GM21390 (cell line): ENCODE results near the gene MVK.
A peak's percentile ranks its signal among the peaks of the same experiment; 100 is the strongest.

Source experiments
- ATAC-seq: cut with Tn5 transposase; IDR thresholded peaks from one replicate; pipeline ENCODE4 v1.9.1; 2021; ENCODE audit not compliant: unreplicated experiment

The MVK gene

DNA sequence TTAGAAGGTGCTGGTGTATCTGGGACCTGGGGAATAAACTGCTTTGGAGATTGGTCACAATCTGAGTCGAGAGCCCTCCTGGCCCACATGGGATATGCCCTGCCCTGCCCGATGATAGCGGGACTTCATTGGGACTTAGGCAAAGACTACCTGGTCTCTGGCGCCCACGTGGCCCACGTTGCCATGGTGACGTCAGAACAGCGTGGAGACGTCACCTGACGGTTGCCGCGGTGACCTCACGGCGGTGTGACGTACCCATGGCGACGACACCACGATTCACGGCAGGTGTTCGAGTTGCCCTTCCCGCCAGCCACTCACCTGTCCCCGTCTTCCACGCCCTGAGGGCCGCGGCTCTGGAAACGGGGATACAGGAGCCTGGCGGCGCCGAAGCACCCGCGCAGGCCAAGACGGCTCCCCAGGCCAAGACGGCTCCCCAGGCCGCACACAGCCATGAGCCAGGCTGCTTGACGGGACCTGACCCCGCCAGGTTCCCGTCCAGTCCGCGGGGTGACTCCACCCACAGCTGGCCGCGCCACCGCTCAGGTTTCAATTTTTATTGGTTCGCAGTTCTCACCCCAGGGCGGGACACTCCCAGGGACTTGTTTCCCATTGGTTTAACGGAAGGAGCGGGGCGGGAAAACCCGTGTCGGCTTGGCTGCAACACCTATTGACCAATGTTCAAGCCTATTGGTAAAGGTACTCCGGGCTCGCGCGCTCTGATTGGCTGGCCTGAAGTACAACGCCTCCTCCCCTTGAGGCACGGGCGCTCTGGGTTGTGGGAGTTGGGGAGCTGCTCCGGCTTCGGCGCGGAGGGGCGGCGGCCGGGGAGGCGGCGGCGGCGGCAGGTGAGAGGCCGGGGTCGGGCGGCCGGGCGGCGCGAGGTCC lies at the start of gene MVK, which contains the start of gene MMAB:
Gene MVK, plus strand, starts transcription at position 766 of the 885 bp plus-strand sequence. CDS start 1,029 bp downstream, outside the sequence.
Gene MMAB, minus strand, starts transcription at position 476 of the 885 bp plus-strand sequence. Its CDS starts 24 bp downstream, at position 452.
- peak; percentile 94 for ATAC-seq

DNA sequence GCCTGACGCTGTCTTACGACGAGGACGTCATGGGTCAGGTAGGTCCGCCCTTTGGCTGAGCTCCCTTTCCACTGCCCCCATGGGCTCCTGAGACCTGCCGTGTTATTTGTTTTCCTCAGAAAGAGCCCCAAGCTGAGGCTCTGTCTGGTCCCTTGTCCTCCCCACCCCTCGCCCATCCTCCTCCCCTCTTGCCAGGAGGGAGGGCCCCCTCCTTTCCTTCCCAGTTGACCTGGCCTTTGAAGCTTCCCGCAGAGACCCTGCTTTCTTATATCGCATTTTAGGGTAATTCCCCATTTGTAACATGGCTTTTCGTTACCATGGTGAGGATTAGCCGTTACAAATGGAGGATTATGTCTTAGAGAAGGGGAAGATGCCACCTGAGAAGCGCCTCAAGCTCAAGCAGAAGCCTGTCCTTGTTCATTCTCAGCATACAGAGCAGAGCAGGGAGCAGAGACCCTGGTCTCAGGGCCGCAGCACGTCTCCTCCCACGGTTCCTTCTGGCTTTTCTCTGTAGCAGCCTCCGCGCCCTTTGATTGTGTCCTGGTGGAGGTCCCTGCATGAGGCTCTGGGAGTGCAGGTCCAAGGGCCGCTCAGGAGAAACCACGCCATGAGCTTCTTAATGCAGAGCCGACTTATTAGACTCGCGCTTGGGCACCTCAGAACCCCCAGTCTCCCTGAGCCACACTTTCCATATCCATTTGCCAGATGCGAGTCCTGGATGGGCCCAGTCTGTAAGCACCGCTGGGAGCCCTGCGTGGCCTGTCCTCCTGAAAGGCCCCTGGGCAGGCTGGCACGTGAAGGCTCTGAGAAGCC lies 48.9 kb upstream of the MVK start:
- no peak for ATAC-seq

DNA sequence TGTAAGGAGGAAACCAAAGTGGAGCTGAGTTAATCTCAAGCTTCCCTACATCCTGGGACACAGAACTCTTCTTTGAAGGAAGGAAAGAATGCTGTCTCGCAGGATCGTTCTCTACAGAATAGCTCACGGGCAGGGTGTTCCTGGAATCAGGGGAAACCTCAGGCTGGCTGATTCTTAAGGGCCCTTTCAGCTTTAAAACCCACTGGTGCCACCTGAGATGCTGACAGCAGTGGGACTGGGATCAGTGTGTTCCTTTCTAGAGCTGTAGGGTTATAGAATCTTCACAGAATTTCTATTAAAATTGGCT lies 48.4 kb upstream of the MVK start:
- ATAC-seq: no peak

DNA sequence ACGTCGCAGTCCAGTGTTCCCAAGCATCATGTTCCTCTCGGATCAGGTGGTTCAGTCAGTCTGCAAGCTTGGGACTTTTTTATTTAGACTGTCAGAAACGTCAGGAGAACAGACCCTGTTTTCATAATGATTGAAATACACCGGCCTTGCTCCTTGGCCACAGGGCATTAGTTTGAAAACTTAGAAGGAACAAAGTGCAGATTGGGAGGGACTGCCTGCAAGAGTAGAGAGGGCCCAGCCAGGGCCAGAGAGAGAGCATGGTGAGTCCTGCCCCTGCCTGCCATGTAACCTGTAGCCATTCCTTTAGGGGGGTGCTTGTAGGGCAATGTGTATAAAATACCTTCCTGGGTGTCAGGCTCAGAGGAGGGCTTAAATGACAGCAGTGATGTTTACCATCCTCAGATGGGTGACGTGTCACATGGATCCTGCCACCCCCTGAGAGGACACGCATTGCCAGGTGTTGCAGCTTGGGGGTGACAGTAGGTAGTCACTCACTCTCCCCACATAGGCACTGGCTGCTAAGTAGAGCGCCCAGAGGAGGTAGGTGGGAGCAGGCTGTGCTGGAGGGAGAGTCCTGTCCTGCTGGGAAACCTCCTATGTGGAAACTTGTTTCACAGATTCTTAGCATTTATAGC lies 46.0 kb upstream of the MVK start:
- no peak for ATAC-seq

DNA sequence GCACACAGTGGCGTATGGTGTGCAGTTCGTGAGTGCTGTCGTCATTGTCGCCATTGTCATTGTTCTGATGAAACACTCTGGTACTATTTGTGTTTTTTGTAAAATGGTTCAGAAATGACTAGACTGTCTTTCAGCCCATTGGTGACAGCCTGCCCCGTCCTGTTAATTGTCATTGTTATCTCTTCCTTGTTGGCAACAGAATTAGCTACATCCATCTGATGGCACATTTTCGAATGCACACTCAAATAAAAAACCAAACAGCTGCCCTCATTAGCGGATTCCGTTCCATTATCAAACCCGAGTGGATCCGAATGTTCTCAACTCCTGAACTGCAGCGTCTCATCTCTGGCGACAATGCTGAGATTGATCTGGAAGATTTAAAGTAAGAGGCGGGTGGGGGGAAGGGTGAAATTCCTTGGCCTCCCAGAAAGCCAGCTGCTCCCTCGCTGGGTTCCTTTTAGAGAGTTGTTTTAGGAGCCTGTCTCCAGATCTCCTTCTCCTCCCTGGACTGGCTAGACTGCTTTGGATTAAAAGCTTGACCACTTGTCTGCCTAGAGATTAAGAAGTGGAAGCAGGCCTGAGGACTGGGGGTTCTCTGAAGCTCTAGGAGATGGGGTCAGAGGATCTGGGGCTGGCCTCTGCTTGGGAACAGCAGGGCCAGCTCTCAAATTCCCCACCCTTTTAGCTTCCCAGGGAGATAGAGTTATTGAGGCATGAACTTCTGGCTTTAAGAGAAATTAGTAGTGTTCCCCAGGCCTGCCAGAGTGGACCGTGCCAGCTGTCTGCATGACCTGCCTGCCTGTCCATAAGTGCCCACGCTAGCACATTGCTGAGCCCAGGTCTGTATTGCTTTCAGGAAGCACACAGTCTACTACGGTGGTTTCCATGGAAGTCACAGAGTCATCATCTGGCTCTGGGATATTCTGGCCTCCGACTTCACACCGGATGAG lies 43.6 kb upstream of the MVK start:
- ATAC-seq: no peak

DNA sequence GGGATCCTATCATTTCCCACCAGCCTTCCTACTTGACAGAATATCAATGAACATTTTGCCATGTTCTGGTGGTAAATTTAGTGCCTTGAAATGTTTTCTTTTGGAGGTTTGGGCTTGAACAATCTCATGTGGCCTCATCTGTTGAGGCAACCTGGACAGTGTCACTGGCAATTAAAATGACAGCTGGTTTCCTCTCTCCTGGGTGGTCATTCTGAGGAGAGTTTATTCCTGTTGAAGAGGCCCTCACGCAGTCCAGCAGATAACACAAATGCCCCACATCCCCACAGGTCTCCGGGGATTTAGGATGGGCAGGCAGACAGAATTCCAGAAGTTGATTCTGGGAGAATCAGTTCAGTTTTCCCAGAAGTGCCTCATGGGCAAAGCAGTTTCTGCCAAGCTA lies 42.2 kb upstream of the MVK start:
- no peak for ATAC-seq

DNA sequence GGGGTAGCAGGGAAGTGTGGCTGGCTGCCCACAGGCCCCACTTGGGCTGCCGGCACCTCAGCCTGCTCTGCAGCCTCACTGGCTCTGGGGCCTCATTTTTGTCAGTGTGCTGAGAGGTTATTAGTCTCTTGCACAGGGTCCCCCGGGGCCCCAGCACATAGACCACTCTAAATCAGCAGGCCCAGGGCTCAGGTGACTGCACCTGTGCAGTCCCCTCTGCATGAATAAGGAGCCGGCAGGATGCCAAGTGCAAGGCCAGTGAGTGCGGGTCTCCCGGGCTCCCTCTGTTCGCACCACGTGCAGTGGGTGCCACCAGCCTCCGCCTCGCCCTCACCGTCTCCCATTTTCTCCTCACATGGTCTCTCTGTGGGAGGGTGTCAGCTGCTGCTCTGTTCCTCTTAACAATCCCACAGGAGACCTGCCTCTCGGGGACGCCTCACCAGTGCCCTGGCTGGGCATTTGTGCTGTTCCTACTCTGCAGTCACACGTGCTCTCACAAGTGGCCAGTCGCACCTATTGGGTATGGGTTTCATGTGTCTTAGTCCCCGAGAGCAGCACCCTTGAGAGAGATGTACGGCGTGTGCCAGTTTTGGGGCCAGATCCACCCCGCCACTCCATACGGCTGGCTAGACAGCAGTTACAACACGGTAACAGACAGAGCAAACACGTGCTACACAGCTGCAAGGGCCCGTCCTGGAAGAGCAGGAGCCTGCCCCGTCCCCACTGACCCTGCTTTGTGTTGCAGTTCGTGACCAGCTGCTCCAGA lies 40.7 kb upstream of the MVK start:
- ATAC-seq: no peak

DNA sequence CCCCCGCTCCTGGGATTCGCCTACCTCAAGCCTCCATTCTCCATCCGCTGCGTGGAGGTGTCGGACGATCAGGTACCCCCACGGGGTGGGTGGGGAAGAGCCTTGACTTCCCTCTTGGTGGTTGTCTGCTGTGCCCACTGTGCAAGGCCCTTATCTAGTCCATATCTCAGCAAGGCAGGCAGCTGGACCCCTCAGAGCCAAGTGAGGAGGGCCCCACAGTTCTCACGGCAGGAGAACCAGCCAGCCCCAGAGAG lies 40.2 kb upstream of the MVK start:
- no peak for ATAC-seq

DNA sequence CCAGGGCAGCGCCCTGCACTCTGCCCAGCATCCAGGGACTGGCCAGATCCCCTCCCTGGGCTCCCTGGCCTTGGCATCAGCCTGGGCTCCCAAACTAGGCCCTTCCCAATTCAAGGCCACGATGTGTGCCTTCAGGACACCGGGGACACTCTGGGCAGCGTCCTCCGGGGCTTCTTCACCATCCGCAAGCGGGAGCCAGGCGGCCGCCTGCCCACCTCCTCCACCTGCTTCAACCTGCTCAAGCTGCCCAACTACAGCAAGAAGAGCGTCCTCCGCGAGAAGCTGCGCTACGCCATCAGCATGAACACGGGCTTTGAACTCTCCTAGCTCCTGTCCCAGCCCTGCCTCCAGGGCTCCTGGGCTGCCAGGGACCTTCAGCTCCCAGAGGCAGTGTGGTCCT lies 39.1 kb upstream of the MVK start:
- ATAC-seq: no peak

DNA sequence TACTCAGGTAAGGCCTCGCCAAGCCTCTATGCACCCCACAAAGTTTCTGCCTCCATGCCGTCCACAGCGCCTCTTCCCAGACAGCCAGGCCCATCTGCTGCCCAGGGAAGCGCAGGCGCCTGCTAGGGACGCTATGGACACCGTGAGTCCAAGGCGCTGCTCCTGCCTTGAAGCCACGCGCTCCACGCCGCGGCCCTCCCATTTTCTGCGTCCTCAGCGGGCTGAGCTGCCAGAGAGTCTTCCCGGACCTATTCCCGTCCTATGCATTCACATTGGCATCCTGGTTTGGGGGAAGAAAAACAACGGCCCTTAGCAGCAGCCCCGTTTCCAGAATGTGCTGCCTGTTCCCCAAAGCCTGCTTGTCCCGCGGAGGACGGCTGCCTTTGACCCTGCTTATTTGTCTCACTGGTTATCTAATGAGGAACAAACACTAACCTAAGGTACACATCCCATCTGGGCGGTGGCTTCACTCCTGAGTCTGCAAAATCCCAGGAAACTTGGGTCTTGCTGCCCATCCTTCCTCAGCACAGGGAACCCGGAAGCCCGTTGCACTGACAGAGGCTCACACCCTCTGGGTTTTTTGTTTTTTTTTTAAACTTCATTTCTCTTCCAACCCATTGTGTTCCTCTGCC lies 38.2 kb upstream of the MVK start:
- ATAC-seq: no peak

DNA sequence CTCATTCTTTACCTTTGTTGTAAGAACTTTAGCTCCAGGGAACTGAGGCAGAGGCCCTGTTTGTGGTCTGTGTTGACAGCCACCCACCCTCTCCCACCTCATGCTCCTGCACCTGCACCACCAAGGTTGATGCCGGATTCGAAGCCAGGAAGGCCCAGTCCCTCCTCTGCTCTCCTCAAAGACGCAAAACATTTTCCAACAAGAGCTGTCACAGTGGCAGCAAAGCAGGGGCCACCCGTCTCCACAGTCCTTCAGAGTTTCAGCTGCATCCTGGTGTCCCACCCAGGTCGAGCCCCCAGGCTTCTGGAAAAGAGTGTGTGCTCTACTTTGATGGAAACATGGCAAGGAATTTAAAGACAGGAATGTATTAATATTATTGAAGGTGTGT lies 37.7 kb upstream of the MVK start:
- no peak for ATAC-seq

DNA sequence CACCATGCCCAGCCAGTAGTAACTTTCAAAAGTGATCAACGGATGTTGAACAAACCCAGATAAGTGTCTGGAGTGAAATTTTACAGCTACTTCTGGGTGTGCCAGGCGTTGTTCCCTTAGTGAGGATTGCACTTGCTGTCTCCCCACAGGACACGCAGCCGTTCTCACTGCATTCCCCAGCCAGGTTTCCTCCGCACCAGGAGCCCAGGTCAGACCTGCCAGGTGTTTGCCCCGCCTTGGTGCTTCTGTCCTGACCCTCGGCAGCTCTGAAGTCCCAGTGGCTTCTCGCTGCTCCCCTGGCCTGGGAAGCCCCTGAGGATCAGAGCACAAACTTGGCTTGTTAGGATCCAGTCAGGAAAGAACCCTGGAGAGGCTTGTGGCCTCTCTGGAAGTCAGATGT lies 36.5 kb upstream of the MVK start:
- no peak for ATAC-seq

DNA sequence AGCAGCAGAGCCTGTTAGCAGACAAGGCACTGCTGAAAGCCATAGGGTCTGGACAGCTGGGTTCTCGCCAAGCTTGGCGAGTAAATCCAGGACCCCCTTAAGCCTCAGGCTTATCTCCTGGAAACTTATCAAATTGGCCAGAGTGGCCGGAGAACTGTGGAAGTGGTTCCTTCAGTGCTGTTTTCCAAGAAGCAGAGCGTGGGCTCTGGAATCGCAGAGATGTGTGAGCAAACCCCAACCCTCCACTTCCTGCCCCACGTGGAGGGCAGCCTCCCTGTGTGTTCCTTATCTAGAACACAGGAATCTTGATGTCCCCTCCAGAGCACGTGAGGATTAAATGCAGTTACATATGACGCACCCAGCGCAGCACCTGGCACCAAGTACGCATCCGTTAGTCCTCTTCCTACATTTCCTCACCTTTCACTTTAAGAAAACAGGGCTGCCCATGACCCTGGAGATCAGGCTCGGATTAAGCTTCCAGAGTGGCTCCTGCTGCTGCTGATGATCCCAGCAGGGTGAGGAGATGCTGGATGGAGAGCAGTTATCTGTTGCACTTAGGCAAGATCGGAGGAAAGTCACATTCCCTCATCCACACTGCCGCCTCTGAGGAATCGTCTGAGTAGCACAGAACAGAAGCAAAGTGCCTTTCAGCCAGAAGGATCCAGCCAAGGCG lies 35.3 kb upstream of the MVK start:
- no peak for ATAC-seq

DNA sequence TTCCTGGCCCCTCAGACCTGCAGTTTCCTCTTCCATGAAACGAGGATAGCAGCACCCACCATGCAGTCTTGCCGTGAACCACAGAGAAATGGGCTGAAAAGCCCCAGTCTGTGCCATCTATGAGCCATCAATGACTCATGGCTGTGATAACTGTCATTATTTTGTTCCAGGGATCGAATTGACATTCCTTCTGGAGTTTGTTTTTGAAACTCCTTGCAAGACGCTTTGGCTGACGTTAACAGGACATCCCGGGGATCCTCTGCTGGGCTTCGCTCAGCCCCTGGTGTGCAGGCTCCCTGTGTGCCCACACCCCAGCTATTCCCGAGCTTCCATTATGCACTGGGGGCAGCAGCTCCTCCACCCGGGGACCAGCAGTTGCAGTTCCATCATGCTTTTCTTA lies 34.1 kb upstream of the MVK start:
- ATAC-seq: no peak

DNA sequence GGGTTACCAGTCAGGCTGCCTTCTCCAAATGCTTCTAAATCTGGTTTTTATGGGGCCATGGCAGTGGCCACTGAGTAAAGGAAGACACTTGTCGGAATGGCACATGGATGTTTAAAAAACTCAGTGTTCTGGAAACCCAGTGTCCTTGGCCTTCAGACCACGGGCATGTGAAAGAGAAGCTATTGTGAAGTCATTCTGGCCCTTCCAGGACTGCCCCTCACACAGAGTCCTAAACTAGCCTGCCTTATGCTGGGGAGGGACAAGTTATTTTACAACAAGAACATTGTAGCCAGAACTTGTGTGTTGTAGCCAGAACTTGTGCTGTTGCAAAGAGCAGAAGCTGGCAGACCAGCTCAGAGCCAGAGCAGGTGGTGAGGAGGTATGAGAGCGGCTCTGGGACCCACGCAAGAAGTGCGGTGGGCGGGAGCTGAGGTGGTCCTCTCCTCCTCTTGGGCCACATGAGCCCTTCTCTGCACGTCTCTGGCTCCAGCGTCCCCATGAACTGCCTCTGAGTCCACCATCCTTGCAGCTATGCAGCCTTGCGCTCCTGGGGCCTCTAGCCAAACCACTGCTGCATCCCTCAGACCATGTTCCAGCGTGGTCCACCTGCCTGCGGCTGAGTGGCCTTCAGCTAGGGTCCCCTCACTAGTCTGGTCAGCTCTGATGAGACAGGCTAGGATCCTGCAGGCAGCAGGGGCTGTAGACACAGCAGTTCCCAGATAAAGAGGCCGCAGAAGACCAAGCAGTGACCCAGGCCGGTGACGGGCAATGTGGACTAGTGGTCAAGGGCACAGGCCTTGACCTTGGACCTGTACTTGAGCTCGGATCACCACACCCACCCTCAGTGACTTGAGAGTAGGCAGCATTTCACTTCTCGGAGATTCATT lies 32.8 kb upstream of the MVK start:
- no peak for ATAC-seq

DNA sequence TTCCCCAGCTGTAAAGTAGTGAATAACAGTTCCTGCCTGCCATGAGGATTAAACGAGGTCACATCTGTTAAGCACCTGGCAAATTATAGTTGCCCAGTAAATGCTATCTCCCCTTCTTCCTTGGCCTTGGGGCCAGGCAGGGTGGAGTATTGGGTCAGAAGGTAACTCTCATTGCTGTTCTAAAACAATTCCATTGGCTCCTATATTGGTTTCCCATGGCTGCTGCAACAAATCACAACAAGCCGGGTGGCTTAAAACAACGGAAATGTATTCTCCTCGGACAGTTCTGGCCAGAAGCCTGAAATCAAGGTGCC lies 32.2 kb upstream of the MVK start:
- no peak for ATAC-seq

DNA sequence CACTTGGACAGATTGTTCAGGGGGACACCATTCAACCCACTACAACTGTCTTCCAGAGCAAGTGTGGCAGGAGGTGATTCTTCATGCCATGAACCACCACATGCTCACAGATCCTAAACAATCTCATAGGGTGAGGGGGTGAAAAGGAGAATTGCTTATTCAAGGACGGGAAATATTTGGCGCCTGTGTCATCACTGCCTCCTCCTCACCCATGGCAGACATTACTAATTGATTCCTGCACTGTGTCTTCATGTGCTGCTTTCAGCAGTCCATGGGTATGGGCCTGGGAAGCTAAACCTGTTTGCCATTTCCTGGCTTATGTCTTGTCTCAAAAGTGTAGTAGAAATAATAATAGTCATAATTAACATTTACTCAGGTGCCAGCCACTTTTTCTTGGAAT lies 31.6 kb upstream of the MVK start:
- ATAC-seq: no peak

DNA sequence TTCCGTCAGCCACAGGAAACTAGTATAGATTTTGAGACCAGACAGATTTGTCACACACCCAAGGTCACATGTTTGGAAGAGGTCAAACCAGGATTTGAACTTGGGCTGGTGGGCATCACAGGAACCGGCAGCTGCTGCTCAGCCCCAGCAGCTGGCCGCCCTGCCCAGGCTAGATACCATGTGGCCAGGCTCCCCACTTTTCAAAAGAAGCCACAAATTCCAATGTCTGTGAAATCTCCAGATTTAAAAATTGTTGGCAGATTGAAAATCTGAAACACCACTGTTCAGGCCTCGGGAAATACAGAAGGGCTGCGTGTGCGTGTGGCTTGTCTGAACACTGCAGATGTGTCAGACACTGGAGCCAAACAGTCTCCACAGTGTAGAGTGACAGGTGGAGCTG lies 30.7 kb upstream of the MVK start:
- ATAC-seq: no peak
